HG03521 (cell line): Measurements from ENCODE around the gene CDH23.
A peak's percentile ranks its signal among the peaks of the same experiment; 100 is the strongest.

Source experiments
- ATAC-seq: cut with Tn5 transposase; IDR thresholded peaks from one replicate; pipeline ENCODE4 v1.9.1; 2021; ENCODE audit warnings: mild to moderate bottlenecking, moderate library complexity; ENCODE audit not compliant: unreplicated experiment

The CDH23 gene

DNA sequence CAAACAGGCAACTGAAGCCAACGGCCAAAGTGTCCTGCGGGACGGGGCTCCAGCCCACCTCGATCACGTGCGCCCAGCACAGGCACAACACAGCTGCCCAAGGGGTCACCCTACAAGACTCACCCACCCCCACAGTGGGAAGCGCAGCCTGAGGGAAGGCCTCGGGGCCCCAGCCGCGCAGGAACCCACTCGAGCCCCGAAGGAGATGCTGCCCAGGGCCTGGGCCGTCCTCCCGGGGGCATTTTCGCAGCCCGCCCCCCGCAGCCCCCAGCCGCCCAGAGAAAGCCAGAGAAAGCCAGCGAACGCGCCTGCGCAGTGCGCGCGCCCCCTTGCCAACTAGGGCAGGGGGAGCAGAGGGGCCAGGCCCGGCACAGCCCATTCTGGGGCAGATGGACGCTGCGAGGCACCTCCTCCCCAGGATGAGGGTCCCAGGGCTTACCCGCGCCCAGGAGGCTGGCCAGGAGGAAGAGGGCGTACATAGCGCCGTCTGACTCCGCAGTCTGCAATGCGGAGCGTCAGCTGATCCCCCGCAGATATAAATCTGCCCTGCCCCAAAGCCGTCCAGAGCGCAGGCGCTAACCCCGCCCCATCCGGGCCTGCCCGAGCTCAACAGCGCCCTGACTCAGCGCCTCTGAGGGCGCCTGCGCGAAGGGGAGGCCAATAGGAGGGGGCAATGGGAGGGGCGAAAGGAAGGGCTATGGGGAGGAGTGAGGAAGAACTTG lies 454.2 kb downstream of the CDH23 start, which contains the start of gene PSAP:
Gene PSAP, minus strand, starts transcription at position 509 of the 722 bp plus-strand sequence. Its CDS starts 30 bp downstream, at position 479.
- ATAC-seq: peak; percentile 88

DNA sequence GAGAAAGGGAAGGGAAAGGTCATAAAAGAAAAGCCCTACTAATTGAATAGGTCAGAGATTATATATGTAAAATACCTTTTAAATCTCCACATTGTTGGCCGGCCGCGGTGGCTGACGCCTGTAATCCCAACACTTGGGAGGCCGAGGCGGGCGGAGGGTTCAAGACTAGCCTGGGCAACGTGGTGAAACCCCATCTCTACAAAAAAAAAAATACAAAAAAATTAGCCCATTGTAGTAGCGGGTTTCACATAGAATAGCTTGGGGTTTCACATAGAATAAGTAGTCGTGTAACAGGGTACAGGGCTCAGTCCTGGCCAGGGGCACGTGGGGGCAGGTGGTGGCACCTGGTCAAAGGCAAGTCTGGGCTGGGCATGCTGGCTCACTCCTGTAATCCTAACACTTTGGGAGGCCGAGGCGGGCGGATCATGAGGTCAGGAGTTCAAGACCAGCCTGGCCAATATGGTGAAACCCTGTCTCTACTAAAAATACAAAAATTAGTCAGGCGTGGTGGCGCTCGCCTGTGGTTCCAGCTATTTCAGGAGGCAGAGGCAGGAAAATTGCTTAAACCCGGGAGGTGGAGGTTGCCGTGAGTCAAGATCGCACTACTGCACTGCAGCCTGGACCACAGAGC lies 454.9 kb downstream of the CDH23 start:
- ATAC-seq: peak; percentile 4

DNA sequence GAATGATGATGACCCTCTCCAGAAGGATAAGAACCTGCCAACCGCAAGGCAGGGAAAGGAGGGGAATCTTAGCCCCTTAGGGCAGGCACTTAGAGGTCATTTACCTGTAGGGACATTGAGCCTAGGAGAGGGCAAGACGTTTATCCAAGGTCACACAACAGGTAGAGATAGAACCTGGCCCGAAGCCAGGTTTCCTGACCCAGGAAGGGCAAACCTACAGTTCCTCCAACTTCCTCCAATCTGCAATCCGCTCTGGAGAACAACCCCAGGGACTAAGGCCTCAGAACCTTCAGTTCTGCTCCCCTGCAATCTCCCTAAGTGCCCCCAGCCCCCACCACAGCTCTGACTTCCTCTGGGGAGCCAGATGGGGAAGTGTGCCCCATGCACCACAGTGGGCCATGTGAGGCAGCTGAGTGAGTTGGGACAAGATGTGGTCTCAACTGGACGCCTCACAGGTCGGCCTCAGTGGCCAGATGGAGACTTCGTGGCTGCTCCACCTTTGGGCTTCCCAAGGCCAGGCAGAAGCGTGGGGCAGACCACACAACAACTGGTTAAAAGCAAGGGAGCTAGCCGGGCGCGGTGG lies 455.7 kb downstream of the CDH23 start:
- no peak for ATAC-seq

DNA sequence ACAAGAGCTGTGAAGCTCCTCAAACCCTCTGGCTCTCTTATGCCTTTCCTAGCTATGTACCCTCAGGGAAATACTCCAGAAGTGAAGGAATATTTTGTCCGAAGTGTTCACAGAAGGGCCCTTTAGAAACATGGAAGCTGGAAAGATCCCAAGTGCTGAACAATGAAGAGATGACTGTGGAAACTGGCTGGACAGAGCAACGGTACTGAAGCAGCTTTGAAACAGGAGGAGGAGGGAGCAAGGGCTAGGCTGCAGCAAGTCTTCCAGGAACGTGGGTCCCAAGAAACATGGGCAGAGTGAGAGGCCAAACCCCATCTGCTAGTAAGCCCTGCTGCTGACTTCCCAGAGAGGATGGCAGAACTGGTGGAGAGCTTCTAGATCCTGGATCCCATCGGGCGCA lies 457.3 kb downstream of the CDH23 start:
- no peak for ATAC-seq

DNA sequence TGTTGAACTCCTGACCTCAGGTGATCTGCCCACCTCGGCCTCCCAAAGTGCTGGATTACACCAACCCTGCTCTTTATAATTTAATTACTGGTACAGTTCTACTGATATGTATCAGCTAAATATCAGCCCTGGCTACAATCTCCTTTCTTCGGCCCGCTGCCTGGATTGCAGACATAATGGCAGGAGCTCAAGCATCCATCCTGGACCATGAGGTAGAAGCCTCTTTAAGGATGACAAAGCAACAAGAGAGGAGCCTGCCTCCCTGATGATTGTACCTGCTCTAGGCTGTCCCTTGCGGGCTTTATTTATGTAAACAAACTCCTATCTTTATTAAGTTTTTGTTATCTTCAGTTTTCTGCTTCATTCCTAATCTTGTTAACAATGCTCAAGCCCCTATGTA lies 459.9 kb downstream of the CDH23 start:
- ATAC-seq: no peak

DNA sequence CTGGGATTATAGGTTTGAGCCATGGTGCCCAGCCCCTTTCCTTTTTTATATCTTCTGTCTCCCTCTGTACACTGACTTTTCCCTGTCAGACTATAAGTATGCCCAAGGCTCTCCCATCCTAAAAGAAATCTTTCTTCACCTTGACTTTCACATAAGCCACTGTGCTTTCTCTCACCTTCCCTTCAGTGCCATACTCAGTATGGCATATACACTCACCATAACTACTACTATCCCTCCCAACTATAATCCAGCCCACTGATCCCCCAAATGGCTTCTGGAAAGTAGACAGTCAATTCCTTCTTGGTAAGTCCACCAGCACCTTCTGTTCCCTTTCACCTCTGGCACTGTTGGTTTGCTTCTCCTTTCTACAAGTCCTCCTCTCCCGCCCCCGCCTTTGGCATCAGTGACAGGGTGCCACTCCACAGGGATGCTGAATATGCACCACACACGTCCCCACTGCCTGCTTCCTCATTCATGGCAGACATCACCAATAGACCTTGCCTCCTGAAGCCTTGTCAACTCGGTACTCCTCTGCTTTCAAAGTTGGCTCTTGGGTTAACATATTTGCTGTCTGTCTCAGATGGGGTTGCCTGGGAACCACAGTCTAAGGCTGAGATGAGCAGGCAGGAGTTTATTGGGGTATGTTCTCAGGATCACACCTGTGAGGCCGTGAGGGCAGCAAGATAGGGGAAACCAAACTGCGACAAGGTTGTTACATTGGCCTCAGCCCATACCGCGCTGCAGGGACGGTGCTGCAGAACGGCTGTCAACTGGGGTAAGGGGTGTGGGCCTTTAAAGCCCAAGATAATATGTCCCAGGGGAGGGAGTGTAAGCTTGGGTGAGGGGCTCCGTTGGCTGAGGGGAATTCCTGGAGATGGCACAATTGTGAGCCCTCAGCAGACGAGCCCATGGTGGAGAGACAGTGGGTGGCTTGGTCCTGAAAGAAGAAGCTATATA lies 461.5 kb downstream of the CDH23 start:
- no peak for ATAC-seq

DNA sequence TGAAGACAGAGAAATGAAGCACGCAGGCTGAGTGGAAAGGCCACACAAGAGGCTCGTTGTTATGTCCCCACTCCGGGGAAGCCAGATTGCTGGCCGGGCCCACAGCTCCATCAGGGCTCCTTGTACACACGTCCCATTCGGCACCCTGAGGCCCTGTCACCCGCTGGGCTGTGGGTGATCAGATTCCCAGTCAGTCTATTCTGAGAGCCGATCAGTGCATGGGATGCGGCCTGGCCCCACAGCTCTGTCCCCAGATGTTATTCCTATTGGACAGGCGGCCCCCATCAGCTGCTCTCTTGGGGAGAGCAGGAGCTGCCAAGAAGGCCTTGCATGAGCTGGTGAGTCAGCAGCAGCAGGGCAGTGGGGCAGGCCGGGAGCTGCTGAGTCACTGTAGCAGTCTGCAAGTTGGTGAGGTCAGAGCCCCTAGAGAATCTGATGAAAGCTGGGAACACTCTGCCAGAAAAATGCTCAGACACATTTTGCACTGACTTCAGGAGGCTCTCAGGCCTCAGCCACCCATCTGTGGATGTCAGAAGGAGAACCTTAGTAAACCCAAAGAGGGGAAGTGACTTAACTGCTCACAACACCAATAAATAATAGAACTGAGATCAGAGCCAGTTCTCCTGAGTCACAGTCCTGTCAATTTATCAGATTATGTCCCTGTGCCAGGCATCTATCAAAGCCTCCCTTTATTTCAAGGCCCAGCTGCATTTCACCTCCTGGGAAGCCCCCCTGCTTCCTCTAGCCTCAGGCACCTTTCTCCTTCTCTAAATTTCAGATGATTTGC lies 463.7 kb downstream of the CDH23 start:
- ATAC-seq: no peak

DNA sequence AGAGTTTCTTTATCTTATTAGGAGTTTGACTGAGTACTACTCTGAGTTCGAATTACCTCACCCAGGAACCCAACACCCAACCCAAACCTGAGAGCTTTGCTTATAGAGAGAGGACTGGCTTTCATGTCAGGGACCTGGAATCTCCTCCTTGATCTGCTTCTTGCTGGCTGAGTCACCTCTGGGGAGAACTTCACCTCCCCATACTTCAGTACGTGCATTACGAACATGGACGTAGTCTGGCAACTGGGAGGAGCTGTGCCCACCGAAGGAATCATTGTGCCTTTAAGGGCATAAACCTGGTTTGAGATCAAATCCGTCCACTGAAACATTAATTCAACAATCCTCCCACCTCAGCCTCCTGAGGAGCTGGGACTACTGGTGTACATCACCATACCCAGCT lies 466.5 kb downstream of the CDH23 start:
- ATAC-seq: no peak

DNA sequence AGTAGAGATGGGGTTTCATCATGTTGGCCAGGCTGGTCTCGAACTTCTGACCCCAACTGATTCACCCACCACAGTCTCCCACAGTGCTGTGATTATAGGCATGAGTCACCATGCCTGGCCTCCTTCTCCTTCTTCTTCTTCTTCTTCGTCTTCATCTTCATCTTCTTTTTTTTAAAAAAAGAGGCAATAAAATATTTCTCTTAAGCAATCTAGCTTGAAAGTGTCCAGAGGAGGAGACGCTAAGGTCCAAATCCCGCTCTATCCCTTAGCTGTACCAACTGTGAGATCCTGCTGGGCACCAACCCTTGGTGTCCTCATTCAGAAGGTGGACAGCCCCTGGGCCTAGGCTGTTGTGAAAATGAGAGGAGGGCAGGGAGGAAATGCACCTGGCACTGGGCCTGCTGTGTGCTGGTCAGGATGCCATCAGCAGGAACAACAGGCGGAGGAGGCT lies 468.2 kb downstream of the CDH23 start:
- no peak for ATAC-seq
